HG03558 (cell line): ENCODE measurements around the gene ARHGDIB.

Experiments
- ATAC-seq: cut with Tn5 transposase; IDR thresholded peaks from one replicate; pipeline ENCODE4 v1.9.1; 2021; ENCODE audit warnings: moderate number of reproducible peaks; ENCODE audit not compliant: unreplicated experiment; ENCODE audit errors: extremely low read depth

ARHGDIB gene

GRCh38 chr12:14904854-14905253 is 56.5 kb downstream of the ARHGDIB start:
- no peak for ATAC-seq

GRCh38 chr12:14903386-14904098 is 57.9 kb downstream of the ARHGDIB start:
- ATAC-seq, result no peak

- no peak for ATAC-seq
Measured at GRCh38 chr12:14902465-14902864, 58.9 kb downstream of the ARHGDIB start.

GRCh38 chr12:14901228-14901562 is 60.2 kb downstream of the ARHGDIB start:
- no peak for ATAC-seq

GRCh38 chr12:14900521-14901227 is 60.7 kb downstream of the ARHGDIB start:
- ATAC-seq, result no peak

GRCh38 chr12:14896521-14897169 is 64.8 kb downstream of the ARHGDIB start:
- ATAC-seq, result no peak

GRCh38 chr12:14893506-14894250 is 67.7 kb downstream of the ARHGDIB start:
- no peak for ATAC-seq

GRCh38 chr12:14892726-14893505 is 68.5 kb downstream of the ARHGDIB start:
- no peak for ATAC-seq
